OCI-LY1 (cell line): ENCODE data around the gene MKI67.

Source experiments
- H2AFZ ChIP-seq: fragments of 200-600 bp; sonication (generic), shearing (Covaris generic); 2 replicates; pipeline ENCODE4 v1.6.0; 2014; ENCODE audit warnings: antibody characterized with exemption, mild to moderate bottlenecking, low read length
- H3F3A ChIP-seq: fragments of 200-600 bp; sonication (generic), shearing (Covaris generic); 2 replicates; pipeline ENCODE4 v1.6.0; 2014; ENCODE audit warnings: mild to moderate bottlenecking, antibody characterized with exemption, low read length, moderate library complexity; ENCODE audit not compliant: insufficient read depth
- H3K27ac ChIP-seq: fragments of 200-600 bp; sonication (generic); 2 replicates; pipeline ENCODE4 v1.5.1; 2014; ENCODE audit warnings: low read length, mixed run types, mild to moderate bottlenecking, low read depth; ENCODE audit not compliant: poor library complexity, severe bottlenecking
- H3K27me3 ChIP-seq: fragments of 200-600 bp; sonication (generic); 2 replicates; pipeline ENCODE4 v1.6.0; 2014; ENCODE audit warnings: antibody characterized with exemption, mild to moderate bottlenecking, low read length, moderate library complexity; ENCODE audit not compliant: insufficient read depth
- H3K36me3 ChIP-seq: fragments of 200-600 bp; sonication (generic); 2 replicates; pipeline ENCODE4 v1.6.1; 2014; ENCODE audit warnings: mild to moderate bottlenecking, antibody characterized with exemption, low read length, moderate library complexity, mixed read lengths; ENCODE audit not compliant: insufficient read depth
- H3K4me1 ChIP-seq: fragments of 200-600 bp; sonication (generic); 2 replicates; pipeline ENCODE4 v1.5.1; 2014; ENCODE audit warnings: mild to moderate bottlenecking, low read length, moderate library complexity; ENCODE audit not compliant: insufficient read depth, severe bottlenecking
- H3K4me2 ChIP-seq: fragments of 200-600 bp; sonication (generic), shearing (Covaris generic); 2 replicates; pipeline ENCODE4 v1.6.1; 2014; ENCODE audit warnings: low read length
- H3K4me3 ChIP-seq: fragments of 200-600 bp; sonication (generic); 2 replicates; pipeline ENCODE4 v1.5.1; 2014; ENCODE audit warnings: low read length, low read depth, mild to moderate bottlenecking, mixed read lengths; ENCODE audit not compliant: poor library complexity, severe bottlenecking
- H3K79me2 ChIP-seq: fragments of 200-600 bp; shearing (Covaris generic); 2 replicates; pipeline ENCODE4 v1.6.1; 2016; ENCODE audit warnings: mixed run types, low read length, mixed read lengths; ENCODE audit not compliant: insufficient read depth
- H3K9ac ChIP-seq: fragments of 200-600 bp; sonication (generic), shearing (Covaris generic); 2 replicates; pipeline ENCODE4 v1.6.1; 2014; ENCODE audit warnings: mild to moderate bottlenecking, low read length, mixed read lengths
- H3K9me2 ChIP-seq: fragments of 200-600 bp; sonication (generic), shearing (Covaris generic); 2 replicates; pipeline ENCODE4 v1.6.1; 2014; ENCODE audit warnings: low read depth, mild to moderate bottlenecking, low read length, mixed read lengths
- H3K9me3 ChIP-seq: fragments of 200-600 bp; shearing (Covaris generic); 2 replicates; pipeline ENCODE4 v1.6.1; 2014; ENCODE audit warnings: low read length, mixed read lengths
- H4K20me1 ChIP-seq: fragments of 200-600 bp; sonication (generic), shearing (Covaris generic); 2 replicates; pipeline ENCODE4 v1.6.0; 2016; ENCODE audit warnings: mild to moderate bottlenecking, low read length; ENCODE audit not compliant: insufficient read depth
- EZH2 ChIP-seq: fragments of 200-600 bp; sonication (generic), shearing (Covaris generic); IDR thresholded peaks from 2 replicates; pipeline ENCODE4 v1.8.0; 2017; ENCODE audit warnings: borderline replicate concordance, mixed run types, mild to moderate bottlenecking, antibody characterized with exemption, low read length, moderate library complexity, mixed read lengths
- TF ChIP-seq, protein P1 (sequence below): fragments of 200-600 bp; sonication (generic), shearing (Covaris generic); IDR thresholded peaks from 2 replicates; pipeline ENCODE4 v1.5.1; 2017; ENCODE audit warnings: mild to moderate bottlenecking, antibody characterized with exemption, low read length, moderate library complexity, mixed read lengths

Gene MKI67

DNA sequence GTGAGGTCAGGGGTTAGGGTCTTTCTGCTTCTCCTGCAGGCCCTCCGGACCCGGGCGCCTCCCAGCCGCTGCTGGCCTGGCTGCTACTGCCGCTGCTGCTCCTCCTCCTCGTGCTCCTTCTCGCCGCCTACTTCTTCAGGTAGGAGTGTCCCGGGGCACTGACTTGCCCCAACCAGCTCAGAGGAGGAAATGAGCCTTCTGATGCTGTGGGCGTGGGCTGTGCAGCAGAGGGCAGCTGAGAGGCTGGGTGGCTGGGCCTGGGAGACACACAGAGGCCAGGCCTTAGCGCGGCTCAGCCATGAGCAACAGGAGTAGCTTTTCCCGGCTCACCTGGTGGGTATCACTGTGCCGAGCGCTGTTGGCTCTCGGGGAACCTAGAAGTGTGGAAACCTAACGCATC is 78.9 kb downstream of the MKI67 start:
- Histone ChIP-seq H3F3A (no peaks in the 10 kb centered on the region), H3K9me3 (no peaks in the 10 kb centered on the region), H3K36me3 (peaks cover 14% of the 10 kb centered on the region; the same call in 1 of the 2 replicates), H2AFZ (no peak overlapping the region), H3K4me2 (peak overlapping the region; percentile 94), H3K4me3 (peak overlapping the region; percentile 79), H3K79me2 (no peaks in the 10 kb centered on the region), H3K27ac (peak overlapping the region; percentile 76), H3K27me3 (no peaks in the 10 kb centered on the region), H3K9ac (peak overlapping the region; percentile 74), H3K4me1 (peaks cover 36% of the 10 kb centered on the region), H3K9me2 (no peaks in the 10 kb centered on the region), H4K20me1 (no peaks in the 10 kb centered on the region)
- TF ChIP-seq EZH2 = no peak
- TF ChIP-seq, protein P1, sequence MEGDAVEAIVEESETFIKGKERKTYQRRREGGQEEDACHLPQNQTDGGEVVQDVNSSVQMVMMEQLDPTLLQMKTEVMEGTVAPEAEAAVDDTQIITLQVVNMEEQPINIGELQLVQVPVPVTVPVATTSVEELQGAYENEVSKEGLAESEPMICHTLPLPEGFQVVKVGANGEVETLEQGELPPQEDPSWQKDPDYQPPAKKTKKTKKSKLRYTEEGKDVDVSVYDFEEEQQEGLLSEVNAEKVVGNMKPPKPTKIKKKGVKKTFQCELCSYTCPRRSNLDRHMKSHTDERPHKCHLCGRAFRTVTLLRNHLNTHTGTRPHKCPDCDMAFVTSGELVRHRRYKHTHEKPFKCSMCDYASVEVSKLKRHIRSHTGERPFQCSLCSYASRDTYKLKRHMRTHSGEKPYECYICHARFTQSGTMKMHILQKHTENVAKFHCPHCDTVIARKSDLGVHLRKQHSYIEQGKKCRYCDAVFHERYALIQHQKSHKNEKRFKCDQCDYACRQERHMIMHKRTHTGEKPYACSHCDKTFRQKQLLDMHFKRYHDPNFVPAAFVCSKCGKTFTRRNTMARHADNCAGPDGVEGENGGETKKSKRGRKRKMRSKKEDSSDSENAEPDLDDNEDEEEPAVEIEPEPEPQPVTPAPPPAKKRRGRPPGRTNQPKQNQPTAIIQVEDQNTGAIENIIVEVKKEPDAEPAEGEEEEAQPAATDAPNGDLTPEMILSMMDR = no peak

GRCh38 chr10:128046953-128047290 is 79.3 kb downstream of the MKI67 start:
- H3K4me3 ChIP-seq = peak overlapping the region; percentile 79
- TF ChIP-seq, protein P1 = no peak
- TF ChIP-seq EZH2 = no peak
- peak overlapping the region; percentile 24; the same call in 1 of the 2 replicates for H3K9ac ChIP-seq
- peaks cover 36% of the 10 kb centered on the region for H3K4me1 ChIP-seq
- H3K27ac ChIP-seq = no peak overlapping the region
- H3K36me3 ChIP-seq = peaks cover 9% of the 10 kb centered on the region; the same call in 1 of the 2 replicates
- H3K27me3 ChIP-seq = no peaks in the 10 kb centered on the region
- H2AFZ ChIP-seq = no peak overlapping the region
- H3K9me3 ChIP-seq = no peaks in the 10 kb centered on the region
- H3K79me2 ChIP-seq = no peaks in the 10 kb centered on the region
- H4K20me1 ChIP-seq = no peaks in the 10 kb centered on the region
- H3K4me2 ChIP-seq = peak overlapping the region; percentile 94
- no peaks in the 10 kb centered on the region for H3K9me2 ChIP-seq
- H3F3A ChIP-seq = no peaks in the 10 kb centered on the region
